HG02759 (cell line): ENCODE measurements around the gene PGF.

Experiments used
- ATAC-seq: cut with Tn5 transposase; IDR thresholded peaks from one replicate; pipeline ENCODE4 v1.9.1; 2021; ENCODE audit warnings: mild to moderate bottlenecking, moderate library complexity; ENCODE audit not compliant: unreplicated experiment

The PGF gene

GRCh38 chr14:74921987-74922751 is 33.2 kb downstream of the PGF start:
- no peak for ATAC-seq

- no peak for ATAC-seq
These were observed 34.3 kb downstream of the PGF start for GRCh38 chr14:74921053-74921620.

- no peak for ATAC-seq
These were observed 35.1 kb downstream of the PGF start for GRCh38 chr14:74920281-74920680.

GRCh38 chr14:74919421-74920165 is 35.8 kb downstream of the PGF start:
- ATAC-seq, result no peak

- no peak for ATAC-seq
These were observed 37.0 kb downstream of the PGF start for GRCh38 chr14:74918380-74918779.

- ATAC-seq, result no peak
These were observed 37.7 kb downstream of the PGF start for GRCh38 chr14:74917646-74918081.

GRCh38 chr14:74917178-74917543 is 38.2 kb downstream of the PGF start:
- no peak for ATAC-seq

- ATAC-seq, result no peak
These were observed 39.6 kb downstream of the PGF start for GRCh38 chr14:74915826-74916225.

- no peak for ATAC-seq
These were observed 40.0 kb downstream of the PGF start for GRCh38 chr14:74915426-74915825.

GRCh38 chr14:74913986-74914573 is 41.3 kb downstream of the PGF start:
- ATAC-seq, result no peak

- no peak for ATAC-seq
These were observed 41.9 kb downstream of the PGF start for GRCh38 chr14:74913393-74913910.

- ATAC-seq, result no peak
These were observed 42.6 kb downstream of the PGF start for GRCh38 chr14:74912801-74913200.

- ATAC-seq, result no peak
These were observed 43.3 kb downstream of the PGF start for GRCh38 chr14:74912111-74912510.

- ATAC-seq, result no peak
These were observed 43.7 kb downstream of the PGF start for GRCh38 chr14:74911704-74912103.

- no peak for ATAC-seq
These were observed 44.2 kb downstream of the PGF start for GRCh38 chr14:74911221-74911620.

GRCh38 chr14:74910556-74910955 is 44.8 kb downstream of the PGF start:
- ATAC-seq, result no peak

GRCh38 chr14:74909911-74910310 is 45.5 kb downstream of the PGF start:
- ATAC-seq, result no peak

GRCh38 chr14:74909501-74909900 is 45.9 kb downstream of the PGF start:
- no peak for ATAC-seq

GRCh38 chr14:74908861-74909341 is 46.5 kb downstream of the PGF start:
- ATAC-seq, result no peak

GRCh38 chr14:74907744-74908143 is 47.7 kb downstream of the PGF start:
- no peak for ATAC-seq

- ATAC-seq, result no peak
These were observed 48.4 kb downstream of the PGF start for GRCh38 chr14:74906925-74907521.
